Measurements from ENCODE around the gene WNT7B.

DNA sequence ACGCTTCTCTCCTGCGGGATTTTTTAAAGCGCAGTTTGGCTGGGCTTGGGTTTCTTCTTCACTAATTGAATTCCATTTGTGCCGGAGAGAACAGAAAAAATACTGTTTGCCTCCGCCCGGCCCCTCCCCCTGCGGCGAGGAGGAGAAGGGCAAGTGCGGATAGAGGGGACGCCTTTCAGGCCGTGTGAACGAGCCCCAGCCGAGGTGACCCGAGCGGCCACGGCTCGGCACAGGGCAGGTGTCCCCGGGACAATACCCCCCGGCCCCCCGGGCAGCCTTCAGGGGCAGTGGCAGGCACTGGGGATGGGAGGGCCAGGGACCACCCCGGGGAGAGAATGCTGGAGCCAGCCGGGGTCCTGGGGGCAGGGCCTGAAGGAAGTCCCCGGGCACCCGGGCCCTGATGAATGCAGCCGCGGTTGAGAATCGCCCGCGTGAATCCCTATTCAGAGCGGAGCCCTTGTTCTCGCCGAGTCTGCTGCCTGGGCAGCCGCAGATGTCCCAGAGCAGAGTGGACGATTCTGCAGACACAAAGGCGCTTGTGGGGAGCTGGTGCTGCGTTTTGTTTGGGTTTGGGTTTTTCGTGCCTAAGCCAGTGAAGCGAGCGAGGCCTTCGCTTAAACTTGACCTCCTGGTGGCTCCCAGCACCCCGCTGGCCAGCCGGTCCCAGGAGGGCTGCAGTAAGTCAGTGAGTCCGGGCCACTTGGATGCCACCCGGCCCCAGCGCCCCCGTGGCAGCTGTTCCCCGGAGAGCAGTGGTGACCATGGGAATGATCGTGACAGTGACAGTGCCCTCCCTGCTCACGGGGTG is 96.0 kb downstream of the WNT7B start:
- TF ChIP-seq ETV6 (CRISPR knock-in tag; IDR thresholded peaks at IDR 0.05): no peak
- no peak for TF ChIP-seq SMAD3 (CRISPR knock-in tag; IDR thresholded peaks at IDR 0.05; ENCODE audit: borderline replicate concordance)
- TF ChIP-seq, protein P1, sequence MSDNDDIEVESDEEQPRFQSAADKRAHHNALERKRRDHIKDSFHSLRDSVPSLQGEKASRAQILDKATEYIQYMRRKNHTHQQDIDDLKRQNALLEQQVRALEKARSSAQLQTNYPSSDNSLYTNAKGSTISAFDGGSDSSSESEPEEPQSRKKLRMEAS (CRISPR knock-in tag; IDR thresholded peaks at IDR 0.05): no peak
- TF ChIP-seq, protein P2, sequence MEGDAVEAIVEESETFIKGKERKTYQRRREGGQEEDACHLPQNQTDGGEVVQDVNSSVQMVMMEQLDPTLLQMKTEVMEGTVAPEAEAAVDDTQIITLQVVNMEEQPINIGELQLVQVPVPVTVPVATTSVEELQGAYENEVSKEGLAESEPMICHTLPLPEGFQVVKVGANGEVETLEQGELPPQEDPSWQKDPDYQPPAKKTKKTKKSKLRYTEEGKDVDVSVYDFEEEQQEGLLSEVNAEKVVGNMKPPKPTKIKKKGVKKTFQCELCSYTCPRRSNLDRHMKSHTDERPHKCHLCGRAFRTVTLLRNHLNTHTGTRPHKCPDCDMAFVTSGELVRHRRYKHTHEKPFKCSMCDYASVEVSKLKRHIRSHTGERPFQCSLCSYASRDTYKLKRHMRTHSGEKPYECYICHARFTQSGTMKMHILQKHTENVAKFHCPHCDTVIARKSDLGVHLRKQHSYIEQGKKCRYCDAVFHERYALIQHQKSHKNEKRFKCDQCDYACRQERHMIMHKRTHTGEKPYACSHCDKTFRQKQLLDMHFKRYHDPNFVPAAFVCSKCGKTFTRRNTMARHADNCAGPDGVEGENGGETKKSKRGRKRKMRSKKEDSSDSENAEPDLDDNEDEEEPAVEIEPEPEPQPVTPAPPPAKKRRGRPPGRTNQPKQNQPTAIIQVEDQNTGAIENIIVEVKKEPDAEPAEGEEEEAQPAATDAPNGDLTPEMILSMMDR (IDR thresholded peaks at IDR 0.05): no peak
- no peak for TF ChIP-seq JAZF1 (CRISPR knock-in tag; IDR thresholded peaks at IDR 0.05)
- TF ChIP-seq NFYB (CRISPR knock-in tag; conservative IDR thresholded peaks at IDR 0.05; ENCODE audit: low read depth): no peak
- TF ChIP-seq, protein P3, sequence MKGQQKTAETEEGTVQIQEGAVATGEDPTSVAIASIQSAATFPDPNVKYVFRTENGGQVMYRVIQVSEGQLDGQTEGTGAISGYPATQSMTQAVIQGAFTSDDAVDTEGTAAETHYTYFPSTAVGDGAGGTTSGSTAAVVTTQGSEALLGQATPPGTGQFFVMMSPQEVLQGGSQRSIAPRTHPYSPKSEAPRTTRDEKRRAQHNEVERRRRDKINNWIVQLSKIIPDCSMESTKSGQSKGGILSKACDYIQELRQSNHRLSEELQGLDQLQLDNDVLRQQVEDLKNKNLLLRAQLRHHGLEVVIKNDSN (CRISPR knock-in tag; IDR thresholded peaks at IDR 0.05): no peak
- TF ChIP-seq ESRRA (CRISPR knock-in tag; IDR thresholded peaks at IDR 0.05; ENCODE audit: borderline replicate concordance): no peak
- no peak for TF ChIP-seq ZNF138 (CRISPR knock-in tag; conservative IDR thresholded peaks at IDR 0.05)
- TF ChIP-seq, protein P4, sequence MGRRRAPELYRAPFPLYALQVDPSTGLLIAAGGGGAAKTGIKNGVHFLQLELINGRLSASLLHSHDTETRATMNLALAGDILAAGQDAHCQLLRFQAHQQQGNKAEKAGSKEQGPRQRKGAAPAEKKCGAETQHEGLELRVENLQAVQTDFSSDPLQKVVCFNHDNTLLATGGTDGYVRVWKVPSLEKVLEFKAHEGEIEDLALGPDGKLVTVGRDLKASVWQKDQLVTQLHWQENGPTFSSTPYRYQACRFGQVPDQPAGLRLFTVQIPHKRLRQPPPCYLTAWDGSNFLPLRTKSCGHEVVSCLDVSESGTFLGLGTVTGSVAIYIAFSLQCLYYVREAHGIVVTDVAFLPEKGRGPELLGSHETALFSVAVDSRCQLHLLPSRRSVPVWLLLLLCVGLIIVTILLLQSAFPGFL (CRISPR knock-in tag; IDR thresholded peaks at IDR 0.05; ENCODE audit: borderline replicate concordance): no peak
- TF ChIP-seq, protein P5, sequence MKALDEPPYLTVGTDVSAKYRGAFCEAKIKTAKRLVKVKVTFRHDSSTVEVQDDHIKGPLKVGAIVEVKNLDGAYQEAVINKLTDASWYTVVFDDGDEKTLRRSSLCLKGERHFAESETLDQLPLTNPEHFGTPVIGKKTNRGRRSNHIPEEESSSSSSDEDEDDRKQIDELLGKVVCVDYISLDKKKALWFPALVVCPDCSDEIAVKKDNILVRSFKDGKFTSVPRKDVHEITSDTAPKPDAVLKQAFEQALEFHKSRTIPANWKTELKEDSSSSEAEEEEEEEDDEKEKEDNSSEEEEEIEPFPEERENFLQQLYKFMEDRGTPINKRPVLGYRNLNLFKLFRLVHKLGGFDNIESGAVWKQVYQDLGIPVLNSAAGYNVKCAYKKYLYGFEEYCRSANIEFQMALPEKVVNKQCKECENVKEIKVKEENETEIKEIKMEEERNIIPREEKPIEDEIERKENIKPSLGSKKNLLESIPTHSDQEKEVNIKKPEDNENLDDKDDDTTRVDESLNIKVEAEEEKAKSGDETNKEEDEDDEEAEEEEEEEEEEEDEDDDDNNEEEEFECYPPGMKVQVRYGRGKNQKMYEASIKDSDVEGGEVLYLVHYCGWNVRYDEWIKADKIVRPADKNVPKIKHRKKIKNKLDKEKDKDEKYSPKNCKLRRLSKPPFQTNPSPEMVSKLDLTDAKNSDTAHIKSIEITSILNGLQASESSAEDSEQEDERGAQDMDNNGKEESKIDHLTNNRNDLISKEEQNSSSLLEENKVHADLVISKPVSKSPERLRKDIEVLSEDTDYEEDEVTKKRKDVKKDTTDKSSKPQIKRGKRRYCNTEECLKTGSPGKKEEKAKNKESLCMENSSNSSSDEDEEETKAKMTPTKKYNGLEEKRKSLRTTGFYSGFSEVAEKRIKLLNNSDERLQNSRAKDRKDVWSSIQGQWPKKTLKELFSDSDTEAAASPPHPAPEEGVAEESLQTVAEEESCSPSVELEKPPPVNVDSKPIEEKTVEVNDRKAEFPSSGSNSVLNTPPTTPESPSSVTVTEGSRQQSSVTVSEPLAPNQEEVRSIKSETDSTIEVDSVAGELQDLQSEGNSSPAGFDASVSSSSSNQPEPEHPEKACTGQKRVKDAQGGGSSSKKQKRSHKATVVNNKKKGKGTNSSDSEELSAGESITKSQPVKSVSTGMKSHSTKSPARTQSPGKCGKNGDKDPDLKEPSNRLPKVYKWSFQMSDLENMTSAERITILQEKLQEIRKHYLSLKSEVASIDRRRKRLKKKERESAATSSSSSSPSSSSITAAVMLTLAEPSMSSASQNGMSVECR (CRISPR knock-in tag; IDR thresholded peaks at IDR 0.05; ENCODE audit: borderline replicate concordance): no peak
- TF ChIP-seq, protein P6, sequence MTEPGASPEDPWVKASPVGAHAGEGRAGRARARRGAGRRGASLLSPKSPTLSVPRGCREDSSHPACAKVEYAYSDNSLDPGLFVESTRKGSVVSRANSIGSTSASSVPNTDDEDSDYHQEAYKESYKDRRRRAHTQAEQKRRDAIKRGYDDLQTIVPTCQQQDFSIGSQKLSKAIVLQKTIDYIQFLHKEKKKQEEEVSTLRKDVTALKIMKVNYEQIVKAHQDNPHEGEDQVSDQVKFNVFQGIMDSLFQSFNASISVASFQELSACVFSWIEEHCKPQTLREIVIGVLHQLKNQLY (CRISPR knock-in tag; IDR thresholded peaks at IDR 0.05): no peak
